CD4-positive, alpha-beta T cell treated with Interleukin-1 beta for 1 hour (primary cell): ENCODE data around the gene TBX6.

Experiments used
- DNase-seq, 2 donors: peaks; one replicate each; pipeline ENCODE4 v3.0.0-alpha.2; 2020 to 2022

Gene TBX6

DNA sequence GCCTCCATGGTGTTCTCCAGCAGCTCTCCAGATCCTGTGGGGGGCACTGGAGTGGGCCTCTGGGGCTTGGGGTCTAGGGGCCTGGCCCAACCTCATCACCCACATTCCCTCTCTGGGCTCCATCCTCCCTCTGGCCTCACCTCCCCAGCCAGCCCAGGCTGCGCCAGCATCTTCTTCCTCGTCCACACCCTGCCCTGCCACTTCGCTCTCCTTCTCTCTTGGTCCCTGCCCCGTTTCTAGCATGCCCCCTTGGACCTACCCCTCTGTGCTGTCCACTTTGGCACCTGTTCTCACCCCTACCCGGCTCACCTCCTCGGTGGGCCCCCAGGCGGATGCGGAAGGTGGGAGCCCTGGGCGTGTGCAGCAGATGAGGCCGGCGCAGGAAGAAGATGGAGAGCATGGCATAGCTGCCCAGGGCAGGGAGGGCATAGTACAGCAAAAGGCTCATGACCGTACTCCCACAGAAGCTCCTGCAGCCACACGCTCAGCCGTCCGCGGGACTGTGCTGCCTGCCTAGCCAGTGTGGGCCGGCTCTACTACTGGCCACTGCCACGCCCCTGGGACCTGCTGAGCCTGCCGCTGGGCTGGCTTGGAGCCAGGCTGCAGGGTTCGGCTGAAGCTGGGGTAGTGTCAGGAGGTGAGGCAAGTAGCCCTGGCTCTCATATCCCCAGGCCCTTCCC lies 21.4 kb upstream of the TBX6 start, which contains the start of gene GDPD3:
GDPD3 (minus strand) TSS at position 507 of the 680 bp plus-strand sequence; CDS start at position 448, 59 bp downstream.
- DNase-seq: no peak

DNA sequence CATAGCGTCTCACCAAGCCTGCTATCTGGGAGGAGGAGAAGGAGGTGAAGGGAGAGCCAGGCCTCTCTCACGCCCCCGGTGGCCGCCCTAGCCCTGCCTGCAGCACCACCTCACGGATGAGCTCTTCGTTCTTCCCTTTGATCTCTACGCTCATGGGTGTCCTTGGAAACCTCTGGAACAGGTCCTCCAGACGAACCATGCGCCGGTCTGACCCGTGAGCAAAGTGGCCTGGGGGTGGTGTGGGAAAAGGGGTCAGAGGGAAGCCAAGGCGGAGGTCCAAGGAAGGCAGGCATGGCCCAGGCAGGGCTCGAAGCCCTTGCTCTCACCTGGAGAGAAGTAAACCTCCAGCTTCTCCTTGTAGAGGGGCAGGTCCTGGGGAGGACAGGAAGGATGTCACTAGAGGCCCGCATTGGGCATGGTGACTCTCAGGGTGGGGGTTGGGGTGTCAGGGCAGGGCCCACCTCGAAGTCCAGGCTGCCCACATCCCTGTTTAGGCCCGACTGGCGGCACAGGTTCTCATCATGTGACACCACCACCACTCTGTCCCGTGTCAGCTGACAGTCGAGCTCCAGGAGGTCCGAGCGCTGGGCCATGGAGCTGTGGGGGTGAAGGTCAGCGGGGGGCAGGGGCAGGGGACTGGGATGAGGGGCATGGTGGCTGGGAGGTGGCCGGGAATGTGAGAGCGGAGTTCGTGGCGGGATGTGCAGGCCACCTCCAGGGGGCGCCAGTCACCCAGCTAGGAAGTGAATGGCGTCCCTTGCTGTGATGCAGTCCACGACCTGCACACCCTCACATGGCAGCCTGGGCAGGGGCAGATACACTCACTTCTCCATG lies 20.7 kb upstream of the TBX6 start:
- DNase-seq: peak; percentile 48 to 54

DNA sequence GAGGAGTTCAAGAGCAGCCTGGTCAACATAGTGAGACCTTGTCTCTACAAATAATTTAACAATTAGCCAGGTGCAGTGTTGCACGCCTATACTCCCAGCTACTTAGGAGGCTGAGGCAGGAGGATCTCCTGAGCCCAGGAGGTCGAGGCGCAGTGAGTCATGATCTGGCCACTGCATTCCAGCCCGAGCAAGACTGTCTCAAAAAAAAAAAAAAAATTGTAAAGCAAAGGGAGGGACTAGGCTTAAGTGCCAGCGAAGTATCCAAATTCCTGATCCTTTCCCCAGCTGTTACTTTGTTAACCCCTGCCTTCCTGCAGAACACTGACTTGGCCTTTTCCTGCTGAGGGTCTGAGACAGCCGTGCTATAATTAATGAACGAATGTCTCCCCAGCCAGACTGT lies 18.9 kb upstream of the TBX6 start:
- DNase-seq: no peak

DNA sequence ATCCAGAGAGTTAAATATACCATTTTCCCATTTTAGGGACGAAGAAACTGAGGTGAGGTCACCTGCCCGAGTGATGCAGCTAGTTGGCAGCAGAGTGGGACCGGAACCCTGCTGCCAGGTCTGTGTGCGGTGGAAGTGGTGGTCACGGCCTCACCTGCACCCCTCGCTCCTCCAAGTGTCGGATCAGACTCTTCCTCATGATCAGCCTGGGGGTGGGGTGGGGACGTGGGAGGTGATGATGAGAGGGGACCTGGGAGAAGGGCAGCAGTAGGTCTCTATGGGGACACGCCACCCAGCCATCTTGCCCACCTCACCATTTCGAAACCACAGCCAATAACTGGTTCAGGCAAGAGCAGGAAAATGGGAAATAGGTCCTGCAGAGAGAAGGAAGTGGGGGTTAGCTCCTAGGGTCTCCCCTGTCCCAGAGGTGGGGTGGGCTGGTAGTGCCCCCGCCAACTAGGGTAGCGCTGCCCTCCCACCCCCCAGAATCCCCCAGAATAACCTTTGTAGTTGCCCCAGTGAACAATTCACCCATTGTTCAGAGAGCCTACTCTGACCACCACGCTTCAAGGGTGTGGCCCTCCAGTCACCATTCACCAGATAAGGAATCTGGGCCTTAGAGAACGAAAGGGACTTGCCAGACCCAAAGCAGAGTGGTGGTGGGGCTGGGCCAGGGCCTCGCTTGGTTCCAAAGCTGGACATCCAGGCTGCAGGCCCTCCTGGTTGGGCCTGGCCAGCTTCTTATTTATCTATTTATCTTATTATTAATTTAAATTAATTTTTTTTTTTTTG lies 16.5 kb upstream of the TBX6 start:
- no peak for DNase-seq

DNA sequence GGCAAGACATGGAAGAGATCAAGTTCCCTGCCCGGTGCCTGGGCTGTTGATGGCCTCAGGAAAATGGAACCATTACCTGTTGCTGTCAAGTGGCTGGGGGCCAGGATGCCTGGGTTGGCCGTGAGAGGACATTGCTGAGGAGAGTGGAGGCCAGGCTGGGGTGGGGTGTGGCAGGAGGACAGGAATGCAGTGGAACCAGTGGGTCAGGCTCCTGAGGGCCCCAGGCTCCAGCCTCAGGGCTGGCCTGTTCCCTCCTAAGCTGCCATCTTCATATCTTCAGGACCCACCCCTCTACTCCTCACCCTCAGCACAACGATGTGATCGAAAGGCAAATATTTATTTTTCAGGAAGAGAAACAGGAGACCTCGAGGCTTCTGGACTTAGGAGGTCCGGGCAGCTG lies 12.8 kb upstream of the TBX6 start:
- no peak for DNase-seq

DNA sequence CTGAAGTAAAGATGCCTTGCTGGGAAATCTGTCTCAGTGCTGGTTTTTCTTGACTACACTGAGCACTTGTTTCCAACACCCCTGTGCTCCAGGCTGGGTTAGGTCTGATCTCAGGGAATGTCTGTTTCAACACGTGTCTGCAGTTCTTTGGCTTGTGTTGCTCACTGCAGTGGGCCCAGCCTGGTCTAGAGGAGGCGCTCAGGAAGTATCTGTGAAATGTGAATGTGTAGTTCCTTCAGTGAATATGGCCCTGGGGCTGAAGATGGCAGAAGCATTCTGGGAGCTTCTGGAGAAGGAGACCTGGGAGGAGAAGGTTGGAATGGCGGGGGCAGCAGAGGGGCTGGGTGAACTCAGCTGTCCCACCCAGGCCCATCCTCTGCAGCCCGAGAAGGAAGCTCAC lies 12.4 kb upstream of the TBX6 start:
- DNase-seq: no peak

DNA sequence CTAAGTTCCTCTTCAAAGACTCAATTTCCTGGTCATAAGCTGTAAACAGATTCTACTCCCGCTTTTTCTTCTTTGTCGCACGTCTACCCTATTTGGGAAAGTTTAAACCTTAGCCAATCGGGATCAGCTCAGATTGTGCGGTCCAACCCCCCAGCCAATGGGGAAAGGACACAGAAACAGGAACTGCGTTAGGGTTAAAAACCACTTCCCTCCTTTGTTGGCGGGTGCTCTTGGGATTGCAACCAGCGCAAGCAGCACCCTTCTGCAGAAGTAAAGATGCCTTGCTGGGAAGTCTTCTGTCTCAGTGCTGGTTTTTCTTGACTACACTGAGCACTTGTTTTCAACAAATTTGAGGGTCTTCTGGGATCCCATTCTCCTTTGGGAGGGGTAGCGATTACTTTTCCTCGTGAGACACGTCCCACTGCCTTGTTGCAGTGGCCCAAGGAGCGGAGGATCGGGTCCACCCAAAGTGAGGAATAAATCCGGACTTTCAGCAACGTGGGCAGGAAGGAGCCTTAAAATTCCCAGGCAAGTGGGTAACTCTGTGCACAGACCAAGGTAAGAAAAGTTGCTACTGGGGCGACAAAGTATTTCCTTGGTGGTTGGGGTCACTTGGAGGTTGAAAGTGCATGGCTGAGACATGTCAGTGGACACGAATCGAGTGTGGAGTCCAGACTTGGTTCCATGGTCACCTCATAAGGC lies 5.3 kb upstream of the TBX6 start:
- DNase-seq: peak; percentile 33 to 37

DNA sequence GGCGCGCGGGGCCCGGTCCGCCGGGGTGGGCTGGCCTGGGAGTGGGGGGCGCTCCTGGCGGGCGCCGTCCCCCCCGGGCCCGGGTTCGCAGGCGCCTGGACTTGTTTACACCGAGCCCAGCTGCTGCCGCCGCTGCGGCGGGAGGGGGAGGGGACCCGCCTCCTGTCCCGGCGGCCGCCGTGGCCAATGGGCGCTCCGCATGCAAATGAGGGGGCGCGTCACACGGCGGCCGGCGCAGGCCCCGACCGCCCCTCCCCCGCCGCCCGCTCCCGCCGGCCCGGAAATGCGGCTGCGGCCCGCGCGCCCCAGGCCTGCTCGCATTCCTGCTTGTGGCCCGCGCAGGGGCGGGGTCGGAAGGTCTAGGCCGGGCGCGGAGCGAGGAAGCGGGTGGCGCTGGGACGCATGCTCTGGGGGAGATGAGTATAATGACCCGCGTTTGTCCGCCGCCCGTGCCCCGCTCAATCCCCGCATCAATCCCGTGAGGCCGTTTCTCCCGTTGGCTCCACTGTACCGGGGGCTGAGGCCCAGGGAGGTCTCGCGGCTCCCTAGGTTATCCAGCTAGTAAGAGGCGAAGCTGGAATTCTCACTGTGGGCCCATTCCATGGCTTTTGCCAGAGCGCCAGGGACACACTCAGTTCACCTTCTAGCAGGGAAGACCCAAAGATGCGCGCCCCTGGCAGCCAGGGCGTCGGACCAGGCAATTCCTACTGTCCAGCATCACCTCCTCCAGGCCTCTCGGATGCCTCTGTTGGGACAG lies 4.6 kb upstream of the TBX6 start, which contains the start of gene YPEL3:
YPEL3 (minus strand) TSS at position 109 of the 757 bp plus-strand sequence. CDS start 731 bp downstream, outside the sequence.
- peak; percentile 91 to 92 for DNase-seq

DNA sequence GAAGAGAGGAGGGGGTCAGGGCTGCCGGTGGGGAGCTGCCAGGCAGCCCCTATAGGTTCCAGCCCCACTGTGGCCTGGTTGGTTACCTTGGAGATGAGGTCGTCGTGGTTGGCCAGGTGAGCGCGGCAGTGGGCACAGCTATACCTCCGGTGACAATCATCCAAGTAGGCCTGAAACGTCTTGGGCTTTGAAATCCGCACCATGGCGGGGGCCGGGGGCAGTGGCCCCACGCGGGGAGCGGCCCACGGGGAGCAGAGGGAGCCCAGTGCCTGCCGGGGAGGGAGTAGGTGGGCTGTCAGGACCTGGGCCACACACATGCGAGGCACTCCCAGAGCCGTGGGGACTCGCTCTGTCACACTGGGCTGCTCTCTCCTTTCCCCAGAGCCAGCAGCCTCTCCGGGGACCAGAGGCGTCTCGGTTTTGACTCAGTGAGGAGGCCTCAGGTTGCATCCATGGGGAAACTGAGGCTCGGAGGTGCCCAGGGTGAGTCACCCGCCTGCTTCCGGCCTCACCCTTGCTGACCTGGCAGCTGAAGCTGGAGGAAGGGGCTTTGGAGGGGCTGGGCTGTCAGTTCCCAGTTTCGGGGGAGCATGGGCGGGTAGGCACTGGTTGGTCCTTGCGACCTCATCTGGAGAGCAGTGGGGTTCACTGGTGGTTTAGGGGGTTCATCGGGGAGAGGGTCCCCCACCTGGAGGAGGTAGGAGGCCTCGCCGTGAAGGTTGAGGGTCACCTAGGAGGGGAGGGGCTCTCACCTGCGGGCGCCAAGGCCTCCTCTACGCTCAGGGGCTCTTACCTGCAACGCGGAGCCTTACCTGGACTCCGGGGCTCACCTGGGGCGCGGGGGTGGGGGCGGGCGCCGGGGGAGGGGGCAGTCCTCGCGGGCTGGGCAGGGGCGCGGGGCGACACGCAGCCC lies 3.7 kb upstream of the TBX6 start:
- DNase-seq: no peak

DNA sequence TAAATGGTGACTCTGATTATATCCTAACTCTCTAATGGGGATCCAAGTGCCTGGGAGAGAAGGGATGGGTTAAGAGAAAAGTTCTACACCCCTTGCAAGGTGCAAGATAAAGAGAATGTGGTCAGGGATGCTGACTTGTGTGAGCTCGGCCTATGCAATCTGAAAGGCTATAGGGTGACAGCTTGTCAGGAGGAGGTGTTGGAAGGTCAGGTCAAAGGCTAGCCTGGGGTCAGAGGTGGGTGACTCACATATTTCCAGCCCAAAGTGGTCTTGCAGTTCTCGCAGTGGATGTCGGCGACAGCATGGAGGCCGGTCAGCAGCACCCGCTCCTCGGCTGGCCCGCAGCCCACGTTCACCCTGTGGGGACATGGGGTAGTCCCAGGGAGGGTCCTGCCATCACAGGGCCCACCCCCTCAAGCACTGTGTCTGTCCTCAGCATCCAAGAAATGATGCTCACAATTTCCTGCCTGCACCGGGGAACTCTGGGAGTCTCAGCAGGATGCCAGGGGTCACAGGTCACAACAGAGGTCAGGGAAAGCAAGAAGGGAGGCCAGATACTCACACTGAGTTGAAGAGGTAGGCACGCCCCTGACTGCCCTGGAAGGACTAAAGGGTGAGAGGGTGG lies 2.9 kb upstream of the TBX6 start:
- no peak for DNase-seq

DNA sequence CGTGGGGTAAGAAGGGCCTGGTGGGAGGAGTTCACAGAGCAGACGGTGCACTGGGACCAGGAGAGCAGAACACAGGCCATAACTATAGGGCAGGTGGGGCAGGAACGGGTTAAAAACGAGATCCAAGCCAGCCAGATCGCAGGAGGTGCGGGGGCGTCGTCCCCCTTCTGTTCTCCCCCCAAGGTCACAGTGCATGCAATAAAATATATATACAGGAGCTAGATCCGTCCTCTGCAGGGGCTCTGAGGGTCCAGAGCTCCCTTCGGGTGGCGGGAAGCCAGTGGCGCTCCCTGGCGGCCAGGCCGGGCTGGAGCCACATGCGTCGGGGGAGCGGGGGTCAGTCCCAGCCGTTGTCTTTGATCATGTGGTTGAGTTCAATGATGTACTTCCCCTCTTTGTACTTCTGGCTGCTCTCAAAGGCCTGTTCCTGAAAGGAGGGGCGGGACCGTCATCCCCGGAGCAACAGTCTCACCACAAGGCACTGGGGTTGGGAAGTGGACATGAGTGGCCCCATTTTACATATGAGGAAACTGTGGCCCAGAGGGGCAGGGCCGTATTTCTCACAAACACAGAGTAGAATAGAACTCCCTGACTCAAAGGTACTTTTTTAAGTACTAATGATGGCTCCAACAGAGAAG lies 768 bp upstream of the TBX6 start:
- peak; percentile 79 to 89 for DNase-seq

DNA sequence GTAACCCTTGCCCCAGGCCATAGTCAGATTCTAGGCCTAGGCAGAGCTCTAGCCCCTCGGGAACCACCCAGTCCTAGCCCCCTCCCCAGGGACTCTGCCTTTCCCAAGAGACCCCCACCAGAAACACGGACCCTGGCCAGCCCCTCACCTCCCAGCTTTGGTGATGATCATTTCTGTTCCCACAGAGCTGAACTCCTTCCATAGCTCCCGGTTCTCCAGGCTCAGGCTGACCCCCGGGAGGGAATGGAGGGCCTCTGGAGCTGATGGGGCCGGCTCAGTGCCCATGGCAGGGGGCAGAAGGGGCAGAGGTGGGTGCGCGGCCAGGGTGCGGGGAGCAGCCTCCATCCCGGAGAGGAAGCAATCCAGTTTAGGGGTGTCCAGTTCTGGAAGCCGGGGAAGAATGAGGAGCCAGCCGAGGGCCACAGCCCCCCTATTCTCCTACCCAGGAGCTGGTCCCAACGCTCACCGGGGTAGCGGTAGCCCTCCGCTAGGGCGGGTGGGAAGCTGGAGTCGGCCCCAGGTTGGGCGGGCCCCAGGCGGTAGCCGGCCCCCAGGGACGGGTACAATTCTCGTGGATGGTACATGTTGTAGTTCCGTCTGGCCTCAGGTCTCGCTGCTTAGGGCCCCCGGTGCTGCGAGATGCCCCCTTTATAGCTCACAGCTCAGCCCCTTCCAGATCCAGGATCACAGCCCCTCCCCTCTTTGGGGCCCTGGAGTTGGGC lies 953 bp downstream of the TBX6 start:
- DNase-seq: no peak

DNA sequence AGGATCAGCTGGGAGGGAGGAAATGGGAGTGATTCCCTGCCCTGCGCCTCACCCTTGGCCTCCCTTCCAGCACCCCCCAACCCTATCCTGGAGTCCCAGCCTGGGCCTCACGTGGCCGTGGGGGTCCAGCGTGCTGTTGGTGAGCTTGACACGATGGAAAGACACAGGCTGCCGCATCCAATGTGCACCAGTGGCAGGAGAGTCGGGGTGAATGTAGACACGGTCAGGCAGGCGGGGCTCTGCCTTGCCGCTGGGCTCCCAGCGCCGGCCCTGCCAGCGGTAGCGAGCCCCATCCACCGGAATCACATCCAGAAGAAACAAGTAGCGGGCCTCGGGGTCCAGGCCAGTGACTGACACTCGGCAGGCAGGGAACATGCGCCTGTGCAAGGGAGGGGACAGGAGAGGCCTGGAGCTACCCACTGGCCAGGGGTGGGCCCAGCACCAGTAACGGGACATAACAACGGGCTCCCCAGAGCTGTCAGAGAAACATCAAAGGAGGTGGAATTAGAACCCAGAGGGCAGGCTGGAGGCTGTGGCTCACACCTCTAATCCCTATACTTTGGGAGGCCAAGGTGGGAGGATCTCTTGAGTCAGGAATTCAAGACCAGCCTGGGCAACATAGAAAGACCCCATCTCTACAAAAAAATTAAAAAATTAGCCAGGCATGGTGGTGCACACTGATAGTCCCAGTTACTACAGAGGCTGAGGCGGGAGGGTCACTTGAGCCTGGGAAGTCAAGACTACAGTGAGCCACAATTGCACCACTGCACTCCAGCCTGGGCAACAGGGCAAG lies 2.7 kb downstream of the TBX6 start:
- no peak for DNase-seq

DNA sequence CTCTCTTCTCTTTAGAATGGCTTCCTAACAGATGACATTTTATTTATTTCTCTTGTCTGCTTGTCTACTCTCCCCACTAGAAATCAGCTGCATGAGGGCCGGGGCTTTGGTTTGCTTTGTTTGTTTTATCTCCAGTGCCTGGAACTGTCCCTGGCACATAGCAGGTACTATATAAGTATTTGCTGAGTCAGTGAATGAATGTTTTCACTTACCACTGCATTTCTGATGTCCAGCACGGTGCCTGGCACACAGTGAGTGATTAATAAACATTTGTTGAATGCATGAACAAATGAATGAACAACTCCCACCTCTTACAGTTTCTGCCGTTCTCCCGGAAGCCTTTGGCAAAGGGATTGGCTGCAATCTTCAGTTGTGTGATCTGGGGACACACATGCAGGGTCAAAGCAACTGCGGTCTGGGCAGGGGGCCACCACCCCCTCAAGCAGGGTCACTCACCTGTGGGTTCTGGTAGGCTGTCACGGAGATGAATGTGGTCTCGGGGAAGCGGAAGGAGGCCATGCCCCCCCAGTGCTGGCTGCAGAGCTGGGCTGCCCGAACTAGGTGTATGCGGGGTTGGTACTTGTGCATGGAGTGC lies 3.4 kb downstream of the TBX6 start:
- DNase-seq: no peak

DNA sequence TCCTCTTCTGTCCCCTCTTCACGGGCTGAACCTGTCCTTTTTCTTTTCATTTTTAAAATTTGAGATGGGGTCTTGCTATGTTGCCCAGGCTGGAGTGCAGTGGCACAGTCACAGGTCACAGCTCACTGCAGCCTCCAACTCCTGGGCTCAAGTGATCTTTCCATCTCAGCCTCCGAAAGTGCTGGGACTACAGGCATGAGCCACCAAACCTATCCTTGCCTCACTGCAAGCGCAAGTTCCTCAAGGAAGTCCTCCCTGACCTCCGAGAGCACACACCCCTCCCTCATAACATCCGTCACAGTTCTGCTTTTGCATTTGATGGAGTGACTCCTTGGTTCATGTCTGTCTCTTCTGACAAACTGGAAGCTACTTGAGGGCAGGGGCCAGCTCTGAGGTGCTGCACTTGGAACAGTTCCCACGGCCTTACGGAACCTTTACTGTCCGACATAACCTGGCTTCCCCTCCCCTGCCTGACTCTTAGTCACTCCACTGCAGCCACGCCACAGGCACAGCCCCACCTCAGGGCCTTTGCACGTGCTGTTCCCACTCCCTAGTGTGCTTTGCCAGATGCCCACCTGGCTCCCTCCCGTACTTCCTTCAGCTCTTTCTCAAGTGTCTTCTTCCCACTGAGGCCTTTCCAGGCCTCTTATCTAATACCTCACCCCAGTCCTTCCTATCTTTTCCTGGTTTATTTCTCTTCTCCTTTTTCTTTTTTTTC lies 4.4 kb downstream of the TBX6 start:
- DNase-seq: peak in 1 of 2 donors; percentile 59

DNA sequence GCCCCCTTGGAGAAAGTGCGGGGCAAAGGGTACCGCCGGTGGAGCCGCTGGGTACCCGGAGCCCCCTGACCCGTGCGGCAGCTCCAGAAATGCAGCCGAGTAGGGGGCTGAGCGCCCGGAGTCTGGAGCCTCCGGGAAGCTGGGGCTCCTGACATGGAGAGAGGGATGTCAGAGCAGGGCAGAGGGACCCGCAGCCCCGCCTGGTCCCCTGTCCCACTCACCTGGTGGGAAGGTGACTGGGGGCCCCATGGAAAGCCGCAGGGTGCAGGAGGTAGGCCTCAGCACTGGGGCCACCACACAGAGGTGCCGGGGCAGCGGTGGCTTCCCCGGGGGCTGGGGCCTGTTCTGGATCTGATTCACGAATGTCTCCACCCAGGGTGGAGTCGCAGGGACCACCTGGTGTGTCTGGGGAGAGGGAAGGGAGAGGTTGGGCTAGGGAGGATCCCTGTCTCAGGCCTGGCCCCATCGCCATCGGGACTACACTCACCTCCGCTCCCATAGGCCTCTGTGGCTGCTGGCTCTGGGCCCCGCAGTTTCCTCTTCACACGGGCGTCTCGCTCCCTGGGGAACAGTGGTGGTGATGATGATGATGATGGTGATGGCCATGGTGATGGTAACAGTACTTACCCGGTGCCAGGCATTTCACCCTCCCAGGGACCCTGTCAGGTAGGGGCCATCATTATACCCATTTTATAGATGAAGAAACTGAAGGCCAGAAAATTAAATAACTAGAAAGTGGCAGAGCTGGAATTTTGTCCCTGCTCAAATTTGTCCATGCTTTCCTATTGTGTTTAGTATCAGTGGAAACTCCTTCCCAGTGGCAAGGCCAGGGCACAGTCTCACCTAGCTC lies 5.2 kb downstream of the TBX6 start:
- no peak for DNase-seq
